IPS-11a (cell line): ENCODE results near the gene MTUS2.

Experiments
- H3K4me3 ChIP-seq: one replicate; pipeline ENCODE4 v1.5.1; 2013; ENCODE audit warnings: low read depth, low read length, control low read depth

MTUS2 gene

GRCh38 chr13:29499506-29500165, 679.5 kb downstream of the MTUS2 start:
- no peak overlapping the region for H3K4me3 ChIP-seq

- no peak overlapping the region for H3K4me3 ChIP-seq
Observed at GRCh38 chr13:29500386-29500785, 680.2 kb downstream of the MTUS2 start.

GRCh38 chr13:29501674-29502073, 681.5 kb downstream of the MTUS2 start:
- H3K4me3 ChIP-seq: no peak overlapping the region

GRCh38 chr13:29502391-29503008, 682.4 kb downstream of the MTUS2 start:
- no peak overlapping the region for H3K4me3 ChIP-seq

- H3K4me3 ChIP-seq: no peak overlapping the region
Observed at GRCh38 chr13:29503041-29503837, 683.1 kb downstream of the MTUS2 start.

- no peak overlapping the region for H3K4me3 ChIP-seq
Observed at GRCh38 chr13:29504691-29505090, 684.6 kb downstream of the MTUS2 start.

- no peak overlapping the region for H3K4me3 ChIP-seq
Observed at GRCh38 chr13:29505511-29505910, 685.4 kb downstream of the MTUS2 start.

GRCh38 chr13:29505950-29506349, 685.8 kb downstream of the MTUS2 start:
- no peak overlapping the region for H3K4me3 ChIP-seq

- H3K4me3 ChIP-seq: no peak overlapping the region
Observed at GRCh38 chr13:29507356-29507755, 687.2 kb downstream of the MTUS2 start.

- H3K4me3 ChIP-seq: no peak overlapping the region
Observed at GRCh38 chr13:29508130-29508875, 688.2 kb downstream of the MTUS2 start.

GRCh38 chr13:29508876-29509252, 688.7 kb downstream of the MTUS2 start:
- no peak overlapping the region for H3K4me3 ChIP-seq

GRCh38 chr13:29509999-29510589, 690.0 kb downstream of the MTUS2 start:
- H3K4me3 ChIP-seq: no peak overlapping the region

GRCh38 chr13:29510651-29511084, 690.5 kb downstream of the MTUS2 start:
- H3K4me3 ChIP-seq: no peak overlapping the region

GRCh38 chr13:29511106-29511796, 691.1 kb downstream of the MTUS2 start:
- no peak overlapping the region for H3K4me3 ChIP-seq

GRCh38 chr13:29511980-29512379, 691.8 kb downstream of the MTUS2 start:
- H3K4me3 ChIP-seq: no peak overlapping the region

GRCh38 chr13:29513002-29513980, 693.2 kb downstream of the MTUS2 start:
- no peak overlapping the region for H3K4me3 ChIP-seq

GRCh38 chr13:29513981-29514719, 694.0 kb downstream of the MTUS2 start:
- no peak overlapping the region for H3K4me3 ChIP-seq

- no peak overlapping the region for H3K4me3 ChIP-seq
Observed at GRCh38 chr13:29514720-29515310, 694.7 kb downstream of the MTUS2 start.
